GM12873 (cell line): ENCODE results near the gene HOXB7.

Experiments
- TF ChIP-seq, protein P1 (sequence below): IDR thresholded peaks from 2 replicates; pipeline ENCODE4 v1.5.1; 2012; ENCODE audit warnings: low read depth, mild to moderate bottlenecking, moderate library complexity, low read length, control low read depth; ENCODE audit not compliant: insufficient read depth; ENCODE audit errors: missing control alignments

HOXB7 gene

DNA sequence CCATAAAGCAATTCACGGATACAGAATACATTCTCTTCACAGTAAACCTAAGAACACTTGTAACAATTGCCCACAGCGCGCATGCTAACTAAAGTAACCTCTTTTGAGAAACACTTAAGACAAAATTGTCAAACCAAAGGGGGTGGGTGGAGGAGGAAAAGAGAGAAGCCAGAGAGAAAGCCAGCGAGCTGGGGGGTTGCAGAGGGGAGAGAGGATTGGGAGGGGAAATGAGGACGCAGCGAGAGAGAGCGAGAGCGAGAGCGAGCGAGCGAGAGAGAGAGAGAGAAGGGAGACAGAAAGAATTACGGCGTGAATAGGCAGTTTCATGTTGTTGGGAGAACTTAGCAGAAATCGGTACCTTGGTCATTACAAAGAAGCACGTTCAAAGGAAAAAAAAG is 1.6 kb upstream of the HOXB7 start:
- TF ChIP-seq, protein P1, sequence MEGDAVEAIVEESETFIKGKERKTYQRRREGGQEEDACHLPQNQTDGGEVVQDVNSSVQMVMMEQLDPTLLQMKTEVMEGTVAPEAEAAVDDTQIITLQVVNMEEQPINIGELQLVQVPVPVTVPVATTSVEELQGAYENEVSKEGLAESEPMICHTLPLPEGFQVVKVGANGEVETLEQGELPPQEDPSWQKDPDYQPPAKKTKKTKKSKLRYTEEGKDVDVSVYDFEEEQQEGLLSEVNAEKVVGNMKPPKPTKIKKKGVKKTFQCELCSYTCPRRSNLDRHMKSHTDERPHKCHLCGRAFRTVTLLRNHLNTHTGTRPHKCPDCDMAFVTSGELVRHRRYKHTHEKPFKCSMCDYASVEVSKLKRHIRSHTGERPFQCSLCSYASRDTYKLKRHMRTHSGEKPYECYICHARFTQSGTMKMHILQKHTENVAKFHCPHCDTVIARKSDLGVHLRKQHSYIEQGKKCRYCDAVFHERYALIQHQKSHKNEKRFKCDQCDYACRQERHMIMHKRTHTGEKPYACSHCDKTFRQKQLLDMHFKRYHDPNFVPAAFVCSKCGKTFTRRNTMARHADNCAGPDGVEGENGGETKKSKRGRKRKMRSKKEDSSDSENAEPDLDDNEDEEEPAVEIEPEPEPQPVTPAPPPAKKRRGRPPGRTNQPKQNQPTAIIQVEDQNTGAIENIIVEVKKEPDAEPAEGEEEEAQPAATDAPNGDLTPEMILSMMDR, result no peak

DNA sequence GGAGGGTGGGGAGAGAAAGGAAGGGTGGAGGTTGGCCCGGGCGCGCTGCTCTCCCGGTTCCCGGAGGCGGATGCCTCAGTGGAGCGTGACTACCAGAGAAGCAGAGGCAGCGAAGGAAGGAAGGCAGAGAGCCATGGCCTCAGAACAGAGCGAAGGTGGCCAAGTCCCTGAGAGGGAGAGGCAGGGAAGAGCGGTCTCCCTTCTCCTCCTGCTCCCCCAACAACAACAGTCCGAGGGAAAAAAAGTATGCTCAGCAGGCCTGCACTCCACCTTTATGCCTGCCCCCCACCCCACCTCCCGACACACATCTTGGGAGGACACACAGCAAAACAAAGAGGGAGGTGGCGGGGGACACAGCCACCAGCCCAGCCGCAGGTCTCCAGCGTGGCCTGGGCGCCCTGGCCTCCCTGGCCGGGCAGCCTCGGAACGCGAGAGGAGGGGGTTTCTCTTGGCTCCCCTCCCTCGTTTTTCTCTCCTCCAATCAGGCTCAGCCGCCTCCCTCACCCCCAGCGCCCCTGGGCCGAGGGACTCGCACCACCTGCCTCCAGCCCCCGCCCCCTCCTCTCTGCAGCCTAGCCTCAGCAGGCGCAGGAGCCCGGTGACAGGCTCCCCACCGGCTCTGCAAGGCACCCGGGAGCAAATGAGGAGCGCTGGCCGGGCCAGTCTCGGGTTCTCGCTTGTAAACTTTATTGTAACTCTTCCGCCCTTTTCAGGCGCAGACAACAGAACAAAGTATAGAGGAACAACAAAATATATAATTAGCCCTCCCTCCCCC is 1.1 kb upstream of the HOXB7 start:
- TF ChIP-seq, protein P1, result no peak

DNA sequence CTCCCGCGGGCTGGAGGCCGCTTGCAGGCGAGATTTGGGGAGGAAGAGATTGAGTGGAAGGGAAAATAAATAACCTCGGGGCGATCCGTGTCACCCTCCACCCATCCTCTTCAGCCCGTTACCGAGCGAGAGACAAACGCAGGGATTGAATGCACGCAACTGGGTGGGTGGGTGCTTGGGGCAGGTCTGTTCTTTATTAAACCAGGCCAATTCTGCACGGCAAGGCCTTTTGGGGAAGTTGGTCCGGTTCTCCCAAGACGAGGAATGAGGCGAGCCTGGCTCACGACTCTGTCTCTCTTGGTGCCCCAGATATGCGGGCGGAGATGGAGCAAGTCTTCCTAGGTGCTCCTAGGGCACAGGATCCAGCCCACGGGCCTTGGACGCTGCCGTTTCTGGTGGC is 396 bp upstream of the HOXB7 start:
- TF ChIP-seq, protein P1, result no peak

DNA sequence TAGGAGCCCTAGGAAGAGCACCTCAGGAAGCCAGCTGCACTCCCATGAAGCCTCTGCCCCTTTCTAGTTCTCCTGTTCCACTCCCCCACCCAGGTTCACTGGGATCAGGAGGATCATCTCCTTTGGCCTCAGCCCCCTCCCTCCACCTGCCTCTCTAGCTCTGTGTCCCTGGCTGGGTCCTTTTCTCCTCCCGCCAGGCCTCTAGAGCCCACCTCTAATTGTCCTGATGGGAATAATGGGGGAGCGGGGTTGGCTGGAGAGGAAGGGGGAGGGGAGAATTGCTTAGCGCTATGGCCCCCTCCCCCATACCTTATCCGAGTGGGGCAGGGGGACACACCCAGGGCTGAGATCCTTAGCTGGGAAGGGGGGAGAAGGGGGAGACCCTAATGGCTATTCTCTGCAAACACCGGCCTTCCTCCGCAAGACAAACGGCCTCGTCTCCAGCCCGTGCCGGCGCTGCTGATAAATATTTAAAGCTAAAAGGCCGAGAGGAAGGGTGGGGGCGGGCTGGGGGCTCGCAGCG is 997 bp downstream of the HOXB7 start:
- TF ChIP-seq, protein P1, result no peak

DNA sequence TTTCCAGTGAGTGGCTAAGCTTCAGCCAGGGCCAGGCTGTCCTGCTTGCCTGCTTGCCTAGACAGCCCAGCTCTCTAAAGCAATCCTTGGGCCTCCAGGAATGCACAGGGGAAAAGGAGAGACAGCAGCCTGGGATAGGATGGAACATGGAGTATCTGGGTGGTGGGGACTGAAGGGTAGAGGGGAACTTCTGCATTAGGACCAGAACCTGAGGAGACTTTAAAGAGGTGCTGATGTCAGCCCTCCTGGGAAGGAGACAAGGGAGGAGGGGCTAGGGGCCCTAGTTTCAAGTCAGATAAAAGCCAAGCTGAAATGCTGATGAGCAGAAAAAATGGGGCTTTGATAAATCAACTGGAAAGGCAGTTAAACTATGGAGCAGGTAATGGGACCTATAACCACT is 1.8 kb downstream of the HOXB7 start:
- TF ChIP-seq, protein P1, result no peak

DNA sequence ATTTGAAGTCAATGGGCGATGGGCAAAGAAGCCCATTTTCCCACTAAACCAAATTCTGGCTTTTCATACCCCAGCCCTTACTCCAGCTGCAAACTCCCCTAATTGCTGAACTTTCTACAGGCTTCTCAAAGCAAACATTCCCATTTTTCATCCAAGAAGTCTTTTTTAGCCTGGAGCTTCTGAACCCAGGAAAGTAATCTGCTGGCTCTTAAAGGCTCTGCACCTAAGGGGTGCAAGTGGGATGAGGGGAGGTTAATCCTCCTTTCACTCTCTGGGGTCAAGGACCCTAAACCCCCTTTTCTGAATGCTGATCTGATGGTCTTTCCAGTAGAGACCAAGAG is 2.4 kb downstream of the HOXB7 start:
- TF ChIP-seq, protein P1, result no peak

DNA sequence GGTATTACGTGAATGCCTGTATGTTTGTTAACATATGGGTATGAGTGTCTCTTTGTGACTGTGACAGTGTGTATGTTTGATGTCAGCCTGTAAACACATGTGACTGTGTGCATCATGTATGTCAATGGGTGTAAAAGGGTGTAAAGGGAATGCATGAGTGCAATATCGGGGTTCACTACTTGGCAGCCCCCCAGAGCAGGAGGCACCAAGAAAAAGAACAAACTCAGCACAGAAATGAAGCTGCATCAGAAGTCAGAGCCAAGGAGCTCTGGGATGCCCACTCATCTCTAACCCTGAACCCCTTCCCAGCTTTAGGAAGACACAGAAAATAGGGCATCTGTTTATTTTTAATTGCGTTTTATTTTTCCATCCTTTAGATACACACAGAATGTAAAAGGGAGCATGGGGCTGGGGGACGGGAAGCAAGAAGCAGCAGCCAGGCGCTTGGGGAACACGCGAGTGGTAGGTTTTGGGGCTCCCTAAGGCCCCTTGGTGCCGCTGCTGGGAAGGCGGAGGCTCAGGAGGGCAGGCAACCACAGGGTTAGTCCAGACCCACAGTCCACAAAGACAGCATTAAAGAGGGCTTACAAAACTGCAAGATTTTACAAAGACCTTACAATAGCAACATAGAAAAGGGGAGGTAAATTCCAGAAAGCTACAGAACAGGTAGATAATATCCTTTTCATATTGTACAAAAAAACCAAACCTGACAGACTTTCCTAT is 3.8 kb downstream of the HOXB7 start:
- TF ChIP-seq, protein P1, result no peak
